GM19467 (cell line): ENCODE data around the gene REV1.
"Not testable (repeated sequence)": the region's sequence is repeated elsewhere in the genome, so short reads cannot be mapped to it uniquely, and the experiment has no call there.

Source experiments
- ATAC-seq: cut with Tn5 transposase; IDR thresholded peaks from one replicate; pipeline ENCODE4 v1.9.1; 2021; ENCODE audit warnings: mild to moderate bottlenecking, moderate library complexity; ENCODE audit not compliant: unreplicated experiment

REV1 gene

DNA sequence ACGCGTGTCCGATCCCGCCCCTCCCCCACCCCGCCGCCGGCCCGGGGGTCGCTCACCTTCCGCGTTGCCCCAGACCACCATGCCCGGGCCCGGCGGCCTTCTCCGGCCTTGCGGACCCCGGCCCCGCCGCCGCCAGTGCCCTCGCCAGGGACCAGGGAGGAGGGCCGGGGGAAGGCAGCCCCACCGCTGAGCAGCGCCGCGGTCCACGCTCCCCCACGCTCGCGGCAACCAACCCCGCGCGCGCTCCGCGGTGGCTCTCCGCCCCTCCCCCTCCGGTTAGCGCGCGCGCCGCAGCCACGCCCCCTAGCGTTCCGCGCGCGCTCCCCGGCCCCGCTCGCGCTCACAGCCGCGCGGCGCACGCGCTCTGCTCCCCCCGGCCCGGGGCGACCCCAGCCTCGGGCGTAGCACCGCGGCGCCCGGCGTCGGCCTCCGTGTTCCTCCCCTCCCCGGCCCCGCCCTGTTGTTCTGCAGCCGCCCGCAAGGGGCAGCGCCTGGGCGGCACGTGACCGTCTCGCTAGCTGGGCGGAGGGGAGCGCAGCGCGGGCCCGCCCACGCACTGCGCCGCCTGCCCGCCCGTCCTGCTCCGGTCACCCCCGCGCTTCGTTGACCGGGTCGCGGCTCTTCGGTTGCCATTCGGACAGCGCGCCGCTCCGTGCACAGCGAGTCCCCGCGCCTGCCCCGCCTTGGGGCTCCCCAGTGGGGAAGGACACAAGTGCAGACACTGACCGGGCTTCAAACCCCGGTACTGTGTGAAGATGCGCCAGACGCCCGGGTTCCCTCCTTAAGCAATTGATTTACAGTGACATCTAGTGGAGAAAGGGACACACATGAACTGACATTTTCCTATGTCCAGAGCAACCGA, at the start of gene REV1:
TSS of gene REV1 (minus strand) at position 257 of the 862 bp plus-strand sequence. CDS start 25,042 bp downstream, outside the sequence.
- ATAC-seq: peak; percentile 72

DNA sequence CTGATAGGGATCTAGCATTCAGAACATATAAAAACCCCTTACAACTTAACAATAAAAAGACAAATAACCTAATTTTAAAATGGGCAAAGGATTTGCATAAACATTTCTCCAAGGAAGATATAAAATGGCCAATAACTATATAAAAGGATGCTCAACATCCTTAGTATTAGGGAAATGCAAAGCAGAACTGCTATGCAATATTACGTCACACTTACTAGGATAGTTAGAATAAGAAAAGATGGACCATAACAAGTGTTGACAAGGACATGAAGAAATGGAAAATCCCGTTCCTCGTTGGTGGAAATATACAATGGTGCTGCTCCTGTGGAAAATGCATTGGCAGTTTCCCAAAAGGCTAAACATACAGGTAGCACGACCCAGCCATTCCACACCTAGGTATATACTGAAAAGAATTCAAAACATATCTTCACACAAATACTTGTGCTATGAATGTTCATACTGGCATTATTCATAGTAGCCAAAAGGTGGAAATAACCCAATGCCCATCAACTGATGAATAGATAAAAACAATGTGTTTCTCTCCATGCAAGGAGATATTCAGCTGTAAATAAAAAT, 48.2 kb upstream of the REV1 start:
- ATAC-seq: no peak

DNA sequence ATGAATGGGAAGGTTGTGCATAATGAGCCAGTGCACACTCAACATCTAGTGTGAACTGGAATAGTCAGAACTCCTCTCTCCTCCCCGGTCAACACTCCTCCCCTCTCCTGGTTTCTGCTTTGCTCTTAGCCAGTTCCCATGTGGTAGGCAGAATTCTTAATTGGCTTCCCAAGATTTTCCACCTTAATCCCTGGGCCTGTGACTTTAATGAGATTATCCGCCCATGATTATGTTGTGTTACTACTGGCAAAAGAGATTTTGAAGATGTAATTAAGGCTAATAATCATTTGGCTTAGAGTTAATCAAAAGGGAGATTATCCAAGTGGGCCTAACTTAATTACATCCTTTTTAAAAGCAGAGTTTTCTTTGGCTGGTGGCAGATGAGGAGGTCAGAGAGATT, 34.2 kb upstream of the REV1 start:
- no peak for ATAC-seq

- no peak for ATAC-seq
These were observed 32.3 kb upstream of the REV1 start for GRCh38 chr2:99522157-99522556.

GRCh38 chr2:99520813-99521212, 31.0 kb upstream of the REV1 start:
- no peak for ATAC-seq

DNA sequence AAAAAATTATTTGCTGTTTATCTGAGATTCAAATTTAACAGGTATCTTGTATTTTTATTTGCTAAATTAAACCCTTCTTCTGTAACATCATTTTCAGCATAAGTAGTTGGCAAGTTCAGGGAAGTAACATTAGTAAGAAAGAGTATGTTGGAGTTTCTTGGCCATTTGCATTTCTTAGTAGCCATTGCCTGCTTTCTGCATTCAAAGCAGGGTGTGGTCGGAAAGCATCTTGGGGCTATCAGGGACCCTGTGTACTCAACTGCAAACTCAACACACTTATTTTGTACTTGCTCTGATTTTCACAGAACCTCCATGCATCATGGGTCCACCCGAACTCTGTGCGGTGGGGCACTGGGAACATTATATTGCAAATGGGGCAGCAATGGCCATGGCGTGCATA, 30.4 kb upstream of the REV1 start:
- ATAC-seq: no peak

DNA sequence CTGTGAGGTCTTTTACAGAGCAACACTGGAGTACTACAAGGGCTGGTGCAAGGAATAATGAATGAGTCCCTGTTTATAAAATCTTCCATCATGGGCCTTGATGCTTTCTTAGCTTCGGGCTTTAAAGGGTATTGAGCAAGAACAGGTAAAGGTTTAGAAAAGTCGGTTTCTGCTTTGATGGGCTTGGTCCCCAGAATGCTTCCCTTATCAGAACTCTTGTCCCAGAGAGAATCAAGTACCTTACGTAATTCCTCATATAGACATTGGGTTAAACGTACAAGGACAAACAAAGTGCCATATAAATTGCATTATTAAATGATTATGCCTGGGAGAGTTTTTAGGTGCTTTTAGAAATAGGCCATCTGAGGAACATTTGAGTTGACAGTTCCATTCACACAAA, 24.5 kb upstream of the REV1 start:
- ATAC-seq: no peak

DNA sequence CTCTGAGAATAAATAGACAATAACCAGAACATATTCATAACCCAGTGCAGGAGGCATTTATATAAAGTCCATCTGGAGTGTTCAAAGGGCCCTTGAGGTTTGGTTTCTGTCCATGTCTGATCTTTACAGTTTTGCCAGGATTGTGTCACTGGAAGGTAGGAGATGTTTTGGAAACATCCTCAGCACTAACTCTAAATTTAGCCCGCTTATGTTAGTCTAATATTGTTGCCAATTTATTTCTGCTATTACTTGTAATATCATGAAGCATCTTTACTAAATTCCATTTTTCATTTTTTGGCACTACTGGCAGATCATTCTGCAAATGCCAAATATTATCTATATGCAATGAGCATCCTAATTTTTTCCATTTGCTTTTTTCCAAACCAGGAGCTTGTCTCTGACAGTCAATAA, 22.4 kb upstream of the REV1 start:
- ATAC-seq: no peak

DNA sequence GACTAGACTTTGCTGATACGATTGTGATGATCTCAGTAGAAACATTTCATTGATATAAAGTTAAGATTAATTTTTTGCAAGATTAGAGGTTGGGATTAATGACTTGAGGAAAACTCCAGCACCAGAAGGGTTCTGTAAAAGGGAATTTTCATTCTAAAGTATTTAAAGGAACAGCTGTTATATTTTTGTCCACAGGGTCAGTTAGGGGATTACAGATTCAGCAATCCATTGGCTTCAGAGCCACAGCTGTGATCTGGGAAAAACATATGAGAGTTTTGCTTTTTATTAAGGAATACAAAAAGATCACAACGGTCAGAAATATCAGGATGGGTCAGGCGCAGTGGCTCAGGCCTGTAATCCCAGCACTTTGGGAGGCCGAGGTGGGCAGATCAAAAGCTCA, 19.6 kb upstream of the REV1 start:
- no peak for ATAC-seq

GRCh38 chr2:99507937-99508818, 18.4 kb upstream of the REV1 start:
- ATAC-seq: no peak

- ATAC-seq: no peak
These were observed 15.2 kb upstream of the REV1 start for GRCh38 chr2:99504844-99505584.

- ATAC-seq: not testable (repeated sequence)
These were observed 14.0 kb upstream of the REV1 start for GRCh38 chr2:99503662-99504416.

DNA sequence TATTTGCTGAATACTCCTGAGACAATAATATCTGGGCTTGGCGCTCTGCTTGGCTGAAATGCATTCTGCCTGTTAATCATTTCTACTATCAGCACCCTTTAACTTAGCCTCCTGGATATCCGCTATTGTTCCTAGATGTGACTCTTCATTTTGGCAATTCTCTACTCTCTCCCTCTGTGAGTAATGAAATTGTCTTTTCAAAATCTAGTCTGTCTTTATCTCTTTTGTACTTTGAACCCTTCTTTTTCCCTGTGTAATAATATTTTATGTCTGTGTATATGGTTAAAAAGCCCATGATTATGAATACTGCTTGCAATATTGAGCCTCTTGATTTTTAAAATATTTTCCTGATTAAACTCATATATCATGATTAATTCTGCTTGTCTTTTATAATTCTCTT, 6.2 kb upstream of the REV1 start:
- ATAC-seq: no peak

DNA sequence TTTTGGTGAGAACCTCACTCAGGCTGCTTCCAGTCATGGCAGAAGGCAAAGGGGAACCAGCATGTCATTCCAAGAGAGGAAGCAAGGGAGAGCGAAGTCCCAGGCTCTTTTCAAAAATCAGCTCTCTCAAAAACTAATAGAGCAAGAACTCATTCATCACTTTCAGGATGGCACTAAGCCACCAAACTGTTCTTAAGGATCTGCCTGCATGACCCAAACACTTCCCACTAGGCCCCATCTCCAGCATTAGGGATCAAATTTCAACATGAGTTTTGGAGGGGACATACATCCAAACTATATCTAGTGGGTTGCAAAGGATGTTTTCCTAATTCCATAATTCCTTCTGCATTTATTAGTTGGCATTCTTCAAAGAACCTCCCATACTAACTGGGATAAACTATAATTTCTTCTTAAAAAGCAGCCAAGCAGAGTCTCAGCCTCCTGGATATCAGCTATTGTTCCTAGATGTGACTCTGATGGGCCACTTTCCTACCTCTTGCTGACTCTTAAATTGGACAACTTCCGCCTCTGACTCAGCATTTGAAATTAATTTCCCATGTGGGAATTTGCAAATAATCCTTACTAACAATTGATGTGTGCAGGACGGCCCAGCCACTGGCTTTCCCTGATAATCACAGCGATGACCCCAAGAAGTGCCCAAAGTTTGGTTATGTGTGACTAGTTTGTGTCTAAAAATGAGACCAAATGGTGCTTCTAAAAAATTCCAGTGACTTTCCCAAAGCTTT, 5.5 kb upstream of the REV1 start:
- ATAC-seq: no peak

DNA sequence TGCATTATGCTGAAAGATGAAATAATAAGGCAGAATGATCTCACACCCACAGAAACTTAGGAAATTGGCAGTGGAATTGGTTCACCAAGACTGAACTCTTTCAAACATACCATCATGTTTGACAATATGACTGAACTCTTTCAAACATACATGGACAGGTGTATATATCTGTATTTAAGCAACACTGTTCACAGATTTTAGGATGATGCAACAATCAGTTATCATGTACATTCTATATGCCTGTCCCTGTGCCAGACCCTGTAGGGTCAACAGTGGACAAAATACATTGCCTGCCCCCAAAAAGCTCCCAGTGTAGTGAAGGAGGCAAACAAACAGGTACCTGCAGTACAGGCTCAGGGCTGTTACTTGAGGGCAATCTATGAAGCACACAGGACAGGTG, 2.9 kb upstream of the REV1 start:
- ATAC-seq: no peak

DNA sequence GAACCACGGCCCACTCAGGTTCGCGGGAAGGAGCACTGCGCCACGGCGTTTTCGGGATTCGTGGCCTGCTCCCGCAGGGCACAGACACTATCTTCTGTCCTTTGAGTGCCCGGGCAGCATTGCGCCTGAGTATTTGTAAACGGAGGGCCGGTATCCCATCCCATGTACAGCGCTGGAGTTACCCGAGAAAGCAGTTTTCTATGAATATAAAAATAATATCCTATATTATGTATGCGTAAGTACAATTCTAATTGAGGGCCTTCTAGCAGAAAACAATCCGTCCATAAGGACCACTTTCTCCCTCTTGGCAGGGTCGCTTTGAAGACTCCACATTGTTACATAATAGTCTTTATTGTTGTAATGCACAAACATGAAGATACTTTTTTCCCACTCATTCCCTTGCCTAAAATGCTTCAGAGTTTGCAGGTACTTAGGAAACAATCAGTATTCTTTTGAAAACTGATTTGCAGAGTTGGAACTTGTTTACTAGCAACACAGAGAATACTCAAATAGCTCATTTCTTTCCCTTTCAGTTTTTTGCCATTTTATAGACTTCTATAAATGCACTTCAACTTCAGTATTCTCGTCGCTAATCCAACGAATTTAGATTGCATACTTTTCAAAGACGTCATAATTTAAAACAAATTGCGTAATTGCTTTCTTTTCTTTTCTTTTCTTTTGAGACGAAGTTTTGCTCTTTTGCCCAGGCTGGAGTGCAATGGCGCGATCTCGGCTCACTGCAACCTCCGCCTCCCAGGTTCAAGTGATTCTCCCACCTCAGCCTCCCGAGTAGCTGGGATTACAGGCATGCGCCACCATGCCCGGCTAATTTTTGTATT, 1.0 kb upstream of the REV1 start:
- ATAC-seq: no peak

GRCh38 chr2:99489063-99489760, 605 bp downstream of the REV1 start:
- ATAC-seq: peak; percentile 32

DNA sequence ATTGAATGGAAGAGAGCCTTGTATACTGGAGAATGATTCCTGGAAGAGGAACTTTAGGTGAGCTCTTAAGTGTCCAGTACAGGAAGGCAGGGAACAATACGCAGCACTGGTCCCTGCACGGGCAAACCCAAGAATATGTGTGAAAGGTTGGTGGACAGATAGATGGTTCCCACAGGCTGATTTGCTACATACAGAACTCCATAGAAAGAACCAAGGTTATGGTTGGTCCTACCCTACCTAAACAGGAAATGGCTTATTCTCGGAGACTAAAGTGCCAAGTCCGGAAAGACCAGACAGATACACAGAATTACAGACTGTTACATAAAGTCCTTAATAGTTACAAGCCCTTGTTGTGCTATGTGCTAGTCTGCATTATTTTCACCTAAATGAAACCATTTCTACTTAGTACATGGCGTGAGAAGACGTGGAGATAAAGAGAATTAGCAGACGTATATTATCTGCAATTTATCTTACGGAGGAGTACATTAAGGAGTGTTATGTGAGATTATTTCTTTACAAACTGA, 1.2 kb downstream of the REV1 start:
- ATAC-seq: no peak
